Renal cortex interstitium (tissue), 11 donors: ENCODE results near the gene ANK3. TPM values are rescaled to one million over a fixed set of nuclear protein-coding genes. Genes with fewer than 3 reads are reported as not detected.
A peak's percentile ranks its signal among the peaks of the same experiment; 100 is the strongest.

ENCODE experiments used
- DNase-seq, 11 donors: peaks; one replicate each; pipeline ENCODE4 v3.0.0-alpha.2; 2013; ENCODE audit warnings: low read depth in 9 of 11, low spot score in 4 of 11; ENCODE audit errors: extremely low read depth in 1 of 11
- polyA plus RNA-seq, 3 donors: library from polyadenylated mRNA; unstranded; fragments of 120-200 nt; gene quantifications; one replicate each; pipeline ENCODE4 v1.2.1, GENCODE V29; 2013; ENCODE audit not compliant: insufficient read length in 3 of 3

Gene ANK3
- polyA plus RNA-seq, 3 donors: 135 to 178 (median 163) TPM

- DNase-seq: no peak
These were observed 165.5 kb downstream of the ANK3 start for GRCh38 chr10:60224066-60224705.

- DNase-seq: no peak
These were observed 167.6 kb downstream of the ANK3 start for GRCh38 chr10:60222047-60222446.

- no peak for DNase-seq
These were observed 177.5 kb downstream of the ANK3 start for GRCh38 chr10:60212195-60212594.

GRCh38 chr10:60209874-60210570, 179.7 kb downstream of the ANK3 start:
- DNase-seq: no peak

GRCh38 chr10:60208676-60209269, 180.9 kb downstream of the ANK3 start:
- DNase-seq: peak in 7 of 11 donors; percentile 1 to 25 (median 11)

GRCh38 chr10:60207894-60208293, 181.8 kb downstream of the ANK3 start:
- no peak for DNase-seq

GRCh38 chr10:60206735-60207134, 182.9 kb downstream of the ANK3 start:
- DNase-seq: no peak

- DNase-seq: no peak
These were observed 183.9 kb downstream of the ANK3 start for GRCh38 chr10:60205741-60206140.

GRCh38 chr10:60203993-60204618, 185.6 kb downstream of the ANK3 start:
- peak in 5 of 11 donors; percentile 6 to 20 (median 11) for DNase-seq

- DNase-seq: no peak
These were observed 189.0 kb downstream of the ANK3 start for GRCh38 chr10:60200682-60201053.

GRCh38 chr10:60200012-60200681, 189.5 kb downstream of the ANK3 start:
- no peak for DNase-seq

- no peak for DNase-seq
These were observed 192.5 kb downstream of the ANK3 start for GRCh38 chr10:60197206-60197605.

GRCh38 chr10:60194421-60194820, 195.3 kb downstream of the ANK3 start:
- no peak for DNase-seq

- no peak for DNase-seq
These were observed 196.7 kb downstream of the ANK3 start for GRCh38 chr10:60192946-60193345.

- DNase-seq: no peak
These were observed 199.7 kb downstream of the ANK3 start for GRCh38 chr10:60189861-60190475.

GRCh38 chr10:60188548-60188947, 201.1 kb downstream of the ANK3 start:
- no peak for DNase-seq

GRCh38 chr10:60187691-60188090, 202.0 kb downstream of the ANK3 start:
- DNase-seq: no peak

GRCh38 chr10:60186315-60187071, 203.2 kb downstream of the ANK3 start:
- DNase-seq: no peak
